Spleen (tissue), 7 donors: Measurements from ENCODE around the gene XPO6.

ENCODE experiments used
- CTCF ChIP-seq, 11 experiments: fragments of 200-600 bp in 7 of 11; fragments of 450-650 bp in 4 of 11; sonication (generic) in 4 of 11; IDR thresholded peaks in 8 of 11; conservative IDR thresholded peaks in 3 of 11; 1 replicate in 7 of 11; 2 replicates in 4 of 11; pipeline versions ENCODE4 v1.4.0 to v1.8.0; 2016 to 2021; ENCODE audit warnings: antibody characterized with exemption in 11 of 11, inconsistent platforms in 4 of 11, mild to moderate bottlenecking in 1 of 11
- POLR2AphosphoS5 ChIP-seq, 3 donors: sonication (generic); formaldehyde crosslinking; IDR thresholded peaks; one replicate each; pipeline ENCODE4 v1.5.1; 2017; ENCODE audit warnings: antibody characterized with exemption in 3 of 3
- donor health status: DM: no; HTN: no; CAD: no; lungs with moderate emphysema.
- donor health status: DM: no; HTN: no; CAD: no.
- donor health status: DM: no; HTN: no; CAD: no.

GRCh38 chr16:28082624-28083023, 129.1 kb downstream of the XPO6 start:
- TF ChIP-seq POLR2AphosphoS5 (IDR thresholded peaks at IDR 0.05) (no peak), CTCF (IDR thresholded peaks at IDR 0.05 in 8 of 11, conservative IDR thresholded peaks at IDR 0.05 in 3 of 11) (no peak)
